GM10266 (cell line): ENCODE results near the gene TFAM.
"Not testable (repeated sequence)": the region's sequence is repeated elsewhere in the genome, so short reads cannot be mapped to it uniquely, and the experiment has no call there.

Source experiments
- DNase-seq: peaks from one replicate; pipeline ENCODE4 v3.0.0; 2012; ENCODE audit errors: extremely low spot score
- TF ChIP-seq, protein P1 (sequence below): IDR thresholded peaks from 2 replicates; pipeline ENCODE4 v1.5.1; 2012; ENCODE audit warnings: mild to moderate bottlenecking, low read depth; ENCODE audit not compliant: control insufficient read depth, insufficient read depth; ENCODE audit errors: missing control alignments

Gene TFAM

DNA sequence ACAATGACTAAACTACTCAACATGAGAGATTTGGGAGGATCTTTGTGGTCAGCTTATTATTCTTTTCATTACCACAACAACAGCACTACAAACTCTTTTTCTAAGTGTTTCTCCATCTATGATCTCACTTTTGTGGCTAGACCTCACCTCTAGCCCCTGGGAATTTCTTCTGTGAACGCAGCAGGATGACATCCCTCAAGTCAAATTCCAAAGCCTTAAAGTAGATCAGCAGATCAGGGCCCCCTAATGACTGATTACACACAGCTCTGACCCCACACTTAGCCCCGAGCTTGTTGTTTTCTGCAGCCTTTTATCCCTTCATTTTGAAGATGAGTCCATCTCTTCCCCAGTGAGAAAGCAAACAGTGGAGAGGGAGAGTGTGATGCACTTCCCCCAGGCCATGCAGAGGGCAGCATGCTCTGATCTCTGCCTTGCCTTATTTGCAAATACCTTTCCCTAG is 27.3 kb downstream of the TFAM start:
- no peak for DNase-seq
- TF ChIP-seq, protein P1, sequence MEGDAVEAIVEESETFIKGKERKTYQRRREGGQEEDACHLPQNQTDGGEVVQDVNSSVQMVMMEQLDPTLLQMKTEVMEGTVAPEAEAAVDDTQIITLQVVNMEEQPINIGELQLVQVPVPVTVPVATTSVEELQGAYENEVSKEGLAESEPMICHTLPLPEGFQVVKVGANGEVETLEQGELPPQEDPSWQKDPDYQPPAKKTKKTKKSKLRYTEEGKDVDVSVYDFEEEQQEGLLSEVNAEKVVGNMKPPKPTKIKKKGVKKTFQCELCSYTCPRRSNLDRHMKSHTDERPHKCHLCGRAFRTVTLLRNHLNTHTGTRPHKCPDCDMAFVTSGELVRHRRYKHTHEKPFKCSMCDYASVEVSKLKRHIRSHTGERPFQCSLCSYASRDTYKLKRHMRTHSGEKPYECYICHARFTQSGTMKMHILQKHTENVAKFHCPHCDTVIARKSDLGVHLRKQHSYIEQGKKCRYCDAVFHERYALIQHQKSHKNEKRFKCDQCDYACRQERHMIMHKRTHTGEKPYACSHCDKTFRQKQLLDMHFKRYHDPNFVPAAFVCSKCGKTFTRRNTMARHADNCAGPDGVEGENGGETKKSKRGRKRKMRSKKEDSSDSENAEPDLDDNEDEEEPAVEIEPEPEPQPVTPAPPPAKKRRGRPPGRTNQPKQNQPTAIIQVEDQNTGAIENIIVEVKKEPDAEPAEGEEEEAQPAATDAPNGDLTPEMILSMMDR: no peak

DNA sequence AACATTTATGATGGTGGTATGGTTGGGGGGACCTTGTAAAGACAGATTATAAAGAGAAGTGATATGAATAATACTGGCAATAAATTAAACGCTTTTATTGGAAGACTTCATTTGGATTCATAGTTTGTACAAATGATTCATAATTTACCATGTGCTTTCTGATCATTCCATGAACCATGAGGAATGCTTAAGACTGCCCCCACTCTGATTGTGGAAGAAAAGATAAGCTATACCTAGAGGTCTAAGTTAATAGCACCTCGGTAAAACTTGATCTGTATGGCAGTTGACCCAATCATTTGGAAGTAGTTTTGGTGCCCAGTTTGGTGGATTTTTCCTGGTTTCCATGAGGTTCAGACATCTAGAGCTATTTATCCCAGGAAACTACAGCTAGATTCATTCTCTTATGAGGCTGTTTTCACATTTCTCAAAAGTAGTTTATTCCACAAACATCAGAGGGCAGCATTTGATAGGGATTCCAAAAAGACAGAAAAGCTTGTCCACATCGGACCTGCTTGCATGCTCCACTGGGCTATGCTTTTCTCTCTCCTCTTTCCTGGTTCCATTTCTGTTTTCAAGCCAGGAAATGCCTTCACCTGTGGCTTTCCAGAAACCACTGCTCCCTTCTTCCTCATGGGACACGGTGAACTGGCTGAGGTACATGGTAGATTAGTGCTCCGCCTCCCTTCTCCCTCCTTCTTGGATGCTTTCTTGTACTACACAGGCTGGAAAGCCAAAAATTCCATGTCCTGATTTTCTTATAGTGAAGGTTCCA is 29.2 kb downstream of the TFAM start:
- no peak for DNase-seq
- TF ChIP-seq, protein P1: no peak

DNA sequence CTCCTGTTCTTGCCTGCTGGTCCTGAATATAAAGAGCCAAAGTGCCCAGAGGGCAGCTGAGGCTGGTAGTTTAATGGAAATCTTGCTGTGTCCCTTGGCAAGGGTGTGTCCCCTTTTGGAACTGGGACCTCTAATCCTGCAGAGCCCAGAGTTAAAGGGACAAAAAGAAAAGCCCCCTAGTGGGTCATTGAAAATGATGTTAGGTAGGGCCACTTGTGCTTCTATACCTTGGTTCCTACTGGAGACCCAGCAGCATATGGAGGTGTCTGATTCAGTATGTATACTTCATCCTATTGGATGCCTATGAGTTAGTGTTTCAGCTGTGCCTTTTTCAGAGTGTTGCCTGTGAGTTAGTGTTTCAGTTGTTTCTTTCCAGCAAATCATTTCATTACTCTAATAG is 30.5 kb downstream of the TFAM start:
- DNase-seq: no peak
- TF ChIP-seq, protein P1: no peak

DNA sequence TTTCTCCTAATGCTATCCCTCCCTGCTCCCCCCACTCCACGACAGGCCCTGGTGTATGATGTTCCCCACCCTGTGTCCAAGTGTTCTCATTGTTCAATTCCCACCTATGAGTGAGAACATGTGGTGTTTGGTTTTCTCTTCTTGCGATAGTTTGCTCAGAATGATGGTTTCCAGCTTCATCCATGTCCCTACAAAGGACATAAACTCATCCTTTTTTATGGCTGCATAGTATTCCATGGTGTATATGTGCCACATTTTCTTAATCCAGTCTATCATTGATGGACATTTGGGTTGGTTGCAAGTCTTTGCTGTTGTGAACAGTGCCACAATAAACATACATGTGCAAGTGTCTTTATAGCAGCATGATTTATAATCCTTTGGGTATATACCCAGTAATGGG is 32.7 kb downstream of the TFAM start:
- not testable (repeated sequence) for DNase-seq

DNA sequence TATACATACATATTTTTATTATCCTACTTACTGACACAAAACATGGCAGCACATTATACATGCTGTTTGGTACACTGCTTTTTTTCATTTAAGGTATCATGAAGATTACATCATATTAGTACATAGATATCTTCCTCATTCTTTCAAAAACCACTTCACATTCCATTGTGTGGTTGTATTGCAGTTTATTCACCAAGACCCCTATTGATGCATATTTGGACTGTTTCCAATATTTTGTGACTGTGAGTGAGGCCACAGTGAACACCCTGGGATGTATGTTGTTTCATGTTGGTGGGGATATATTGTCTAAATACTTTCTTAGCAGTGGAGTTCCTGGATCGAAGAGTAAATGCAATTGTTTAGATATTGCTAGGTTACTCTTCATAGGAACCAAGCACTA is 39.0 kb downstream of the TFAM start:
- no peak for DNase-seq
- TF ChIP-seq, protein P1: no peak

GRCh38 chr10:58428436-58428835 is 43.2 kb downstream of the TFAM start:
- DNase-seq: not testable (repeated sequence)

GRCh38 chr10:58431903-58432302 is 46.7 kb downstream of the TFAM start:
- DNase-seq: no peak
- TF ChIP-seq, protein P1: no peak

DNA sequence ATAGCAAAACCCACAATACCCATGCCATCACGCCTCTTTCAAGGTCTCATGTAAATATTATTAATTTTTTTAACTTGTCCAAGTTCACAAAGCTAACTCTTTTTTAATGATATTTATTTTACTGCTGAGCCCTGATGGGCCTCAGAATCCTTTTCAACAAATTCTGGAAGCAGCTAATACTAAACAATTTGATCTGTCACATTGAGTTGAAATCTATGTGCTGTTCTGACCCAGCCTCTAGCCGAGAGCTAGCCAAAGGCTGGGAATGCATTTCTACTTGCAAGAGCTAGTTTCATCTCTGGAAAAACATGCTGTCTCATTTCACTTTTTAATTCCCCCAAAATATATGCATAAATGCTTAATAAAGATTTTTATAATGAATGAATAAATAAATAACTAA is 47.9 kb downstream of the TFAM start:
- DNase-seq: no peak
- TF ChIP-seq, protein P1: no peak
